Panc1 (cell line): ENCODE results near the gene TMEM184C.

ENCODE experiments used
- POLR2AphosphoS5 ChIP-seq: IDR thresholded peaks from 2 replicates; pipeline ENCODE4 v1.6.1; 2012; ENCODE audit warnings: mild to moderate bottlenecking, low read depth, low read length, moderate library complexity
- TF ChIP-seq, protein P1 (sequence below): fragments of 450-650 bp; IDR thresholded peaks from 2 replicates; pipeline ENCODE4 v1.5.1; 2017; ENCODE audit warnings: mild to moderate bottlenecking

DNA sequence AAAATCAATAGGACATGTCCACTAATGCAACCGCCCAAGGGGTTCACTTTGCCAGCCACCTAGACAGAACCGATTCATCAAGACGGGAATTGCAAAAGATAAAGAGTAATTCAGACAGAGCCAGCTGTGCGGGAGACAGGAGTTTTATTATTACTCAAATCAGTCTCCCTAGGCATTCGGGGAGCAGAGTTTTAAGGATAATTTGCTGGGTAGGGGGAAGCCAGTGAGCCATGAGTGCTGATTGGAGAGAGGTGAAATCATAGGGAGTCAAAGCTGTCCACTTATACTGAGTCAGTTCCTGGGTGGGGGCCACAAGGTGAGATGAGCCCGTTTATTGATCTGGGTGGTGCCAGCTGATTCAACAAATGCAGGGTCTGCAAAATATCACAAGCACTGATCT is 8.5 kb downstream of the TMEM184C start:
- TF ChIP-seq, protein P1, sequence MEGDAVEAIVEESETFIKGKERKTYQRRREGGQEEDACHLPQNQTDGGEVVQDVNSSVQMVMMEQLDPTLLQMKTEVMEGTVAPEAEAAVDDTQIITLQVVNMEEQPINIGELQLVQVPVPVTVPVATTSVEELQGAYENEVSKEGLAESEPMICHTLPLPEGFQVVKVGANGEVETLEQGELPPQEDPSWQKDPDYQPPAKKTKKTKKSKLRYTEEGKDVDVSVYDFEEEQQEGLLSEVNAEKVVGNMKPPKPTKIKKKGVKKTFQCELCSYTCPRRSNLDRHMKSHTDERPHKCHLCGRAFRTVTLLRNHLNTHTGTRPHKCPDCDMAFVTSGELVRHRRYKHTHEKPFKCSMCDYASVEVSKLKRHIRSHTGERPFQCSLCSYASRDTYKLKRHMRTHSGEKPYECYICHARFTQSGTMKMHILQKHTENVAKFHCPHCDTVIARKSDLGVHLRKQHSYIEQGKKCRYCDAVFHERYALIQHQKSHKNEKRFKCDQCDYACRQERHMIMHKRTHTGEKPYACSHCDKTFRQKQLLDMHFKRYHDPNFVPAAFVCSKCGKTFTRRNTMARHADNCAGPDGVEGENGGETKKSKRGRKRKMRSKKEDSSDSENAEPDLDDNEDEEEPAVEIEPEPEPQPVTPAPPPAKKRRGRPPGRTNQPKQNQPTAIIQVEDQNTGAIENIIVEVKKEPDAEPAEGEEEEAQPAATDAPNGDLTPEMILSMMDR, result no peak
- no peak for TF ChIP-seq POLR2AphosphoS5
